GM19397 (cell line): ENCODE data around the gene PTDSS2.
"Not testable (repeated sequence)": the region's sequence is repeated elsewhere in the genome, so short reads cannot be mapped to it uniquely, and the experiment has no call there.

Experiments used
- ATAC-seq: cut with Tn5 transposase; IDR thresholded peaks from one replicate; pipeline ENCODE4 v1.9.1; 2021; ENCODE audit warnings: mild to moderate bottlenecking, moderate library complexity; ENCODE audit not compliant: unreplicated experiment

Gene PTDSS2

GRCh38 chr11:503179-503981, 53.3 kb downstream of the PTDSS2 start:
- no peak for ATAC-seq

GRCh38 chr11:504053-504993, 54.2 kb downstream of the PTDSS2 start:
- no peak for ATAC-seq

GRCh38 chr11:504994-505344, 54.9 kb downstream of the PTDSS2 start:
- no peak for ATAC-seq

GRCh38 chr11:506238-506994, 56.3 kb downstream of the PTDSS2 start:
- peak; percentile 68 for ATAC-seq

- ATAC-seq: peak; percentile 60
These were observed 57.1 kb downstream of the PTDSS2 start, which contains the start of gene RNH1 for GRCh38 chr11:506995-507726. Gene RNH1 (minus strand): TSS chr11:507242. CDS start chr11:502162, 5,080 bp downstream.

- no peak for ATAC-seq
These were observed 57.8 kb downstream of the PTDSS2 start for GRCh38 chr11:507727-508515.

GRCh38 chr11:508956-509355, 58.9 kb downstream of the PTDSS2 start:
- ATAC-seq: no peak

GRCh38 chr11:512761-513595, 62.9 kb downstream of the PTDSS2 start:
- no peak for ATAC-seq

- ATAC-seq: no peak
These were observed 64.5 kb downstream of the PTDSS2 start for GRCh38 chr11:514606-515005.

GRCh38 chr11:515131-515530, 65.1 kb downstream of the PTDSS2 start:
- ATAC-seq: no peak

GRCh38 chr11:516400-516799, 66.3 kb downstream of the PTDSS2 start:
- ATAC-seq: no peak

GRCh38 chr11:516918-517685, 67.0 kb downstream of the PTDSS2 start:
- not testable (repeated sequence) for ATAC-seq

- ATAC-seq: peak; percentile 90
These were observed 68.6 kb downstream of the PTDSS2 start for GRCh38 chr11:518463-519202.

- ATAC-seq: no peak
These were observed 70.5 kb downstream of the PTDSS2 start for GRCh38 chr11:520428-521176.

GRCh38 chr11:521177-521688, 71.2 kb downstream of the PTDSS2 start:
- no peak for ATAC-seq

GRCh38 chr11:526192-526591, 76.1 kb downstream of the PTDSS2 start:
- ATAC-seq: no peak
